ENCODE results near the gene FAIM.
"Not testable (repeated sequence)": the region's sequence is repeated elsewhere in the genome, so short reads cannot be mapped to it uniquely, and the experiment has no call there.

Gene FAIM

DNA sequence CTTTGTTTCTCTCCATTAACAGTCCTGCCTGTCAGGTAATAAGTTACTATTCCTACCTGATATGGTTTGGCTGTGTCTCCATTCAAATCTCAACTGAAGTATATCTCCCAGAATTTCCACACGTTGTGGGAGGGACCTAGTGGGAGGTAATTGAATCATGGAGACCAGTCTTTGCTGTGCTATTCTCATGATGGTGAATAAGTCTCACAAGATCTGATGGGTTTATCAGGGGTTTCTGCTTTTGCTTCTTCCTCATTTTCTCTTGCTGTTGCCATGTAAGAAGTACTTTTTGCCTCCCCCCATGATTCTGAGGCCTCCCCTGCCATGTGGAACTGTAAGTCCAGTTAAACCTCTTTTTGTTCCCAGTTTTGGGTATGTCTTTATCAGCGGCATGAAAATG lies 6.9 kb upstream of the FAIM start:
- not testable (repeated sequence) for DNase-seq (ENCODE audit: low spot score)

- DNase-seq (ENCODE audit: low spot score) = not testable (repeated sequence)
These were observed 4.4 kb upstream of the FAIM start for GRCh38 chr3:138604106-138604595.

DNA sequence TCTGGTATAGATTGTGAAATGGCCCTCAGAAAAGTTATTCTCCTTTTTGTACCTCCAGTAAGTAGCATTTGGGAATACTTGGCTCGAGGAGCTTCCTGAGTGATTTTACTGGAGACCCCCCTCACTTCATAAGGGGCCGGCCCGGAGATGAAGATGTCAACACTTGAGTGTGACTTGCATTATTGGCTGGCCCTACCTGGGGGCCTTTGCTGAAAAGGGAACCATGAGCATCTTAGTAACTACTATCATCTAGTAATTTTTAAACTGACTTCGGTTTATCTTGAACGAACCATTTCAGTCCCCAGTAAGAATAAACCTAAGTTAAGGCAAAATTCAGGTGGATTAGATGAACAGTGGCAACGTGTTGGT lies 1.3 kb downstream of the FAIM start:
- no peak for DNase-seq (ENCODE audit: low spot score)

DNA sequence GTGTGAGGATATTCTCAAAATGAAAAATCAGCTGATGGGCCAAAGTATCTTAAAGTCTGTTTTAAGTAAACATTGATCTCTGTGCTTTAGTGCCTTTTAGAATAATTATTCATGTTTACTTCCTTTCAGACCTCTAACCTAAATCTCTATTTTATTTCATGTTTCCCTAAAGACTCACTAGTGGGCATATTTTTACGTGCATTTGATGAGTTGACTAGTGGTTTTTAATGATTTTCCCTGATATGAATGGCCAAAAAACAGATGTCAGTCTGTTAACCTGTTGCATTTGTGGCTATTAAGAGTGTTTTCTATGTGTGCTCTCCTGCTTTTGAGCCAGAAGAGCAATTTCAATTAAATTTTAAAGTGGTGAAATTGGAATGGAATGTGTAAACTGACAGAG lies 6.9 kb downstream of the FAIM start:
- no peak for DNase-seq (ENCODE audit: low spot score)

DNA sequence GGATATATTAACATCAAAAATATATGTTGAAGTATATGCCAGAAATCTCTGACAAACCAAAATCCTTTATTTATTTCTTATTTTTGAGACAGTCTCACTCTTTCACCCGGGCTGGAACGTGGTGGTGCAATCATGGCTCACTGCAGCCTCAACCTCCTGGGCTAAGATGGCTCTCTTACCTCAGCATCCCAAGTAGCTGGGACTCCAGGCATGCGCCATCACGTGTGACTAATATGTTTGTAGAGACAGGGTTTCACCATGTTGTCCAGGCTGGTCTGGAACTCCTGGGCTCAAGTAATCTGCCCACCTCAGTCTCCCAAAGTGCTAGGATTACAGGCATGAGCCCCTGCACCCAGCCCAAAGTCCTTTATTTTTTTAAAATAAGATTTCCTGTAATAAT lies 11.9 kb downstream of the FAIM start:
- DNase-seq (ENCODE audit: low spot score) = no peak

- no peak for DNase-seq (ENCODE audit: low spot score)
These were observed 15.9 kb downstream of the FAIM start for GRCh38 chr3:138624518-138624917.

DNA sequence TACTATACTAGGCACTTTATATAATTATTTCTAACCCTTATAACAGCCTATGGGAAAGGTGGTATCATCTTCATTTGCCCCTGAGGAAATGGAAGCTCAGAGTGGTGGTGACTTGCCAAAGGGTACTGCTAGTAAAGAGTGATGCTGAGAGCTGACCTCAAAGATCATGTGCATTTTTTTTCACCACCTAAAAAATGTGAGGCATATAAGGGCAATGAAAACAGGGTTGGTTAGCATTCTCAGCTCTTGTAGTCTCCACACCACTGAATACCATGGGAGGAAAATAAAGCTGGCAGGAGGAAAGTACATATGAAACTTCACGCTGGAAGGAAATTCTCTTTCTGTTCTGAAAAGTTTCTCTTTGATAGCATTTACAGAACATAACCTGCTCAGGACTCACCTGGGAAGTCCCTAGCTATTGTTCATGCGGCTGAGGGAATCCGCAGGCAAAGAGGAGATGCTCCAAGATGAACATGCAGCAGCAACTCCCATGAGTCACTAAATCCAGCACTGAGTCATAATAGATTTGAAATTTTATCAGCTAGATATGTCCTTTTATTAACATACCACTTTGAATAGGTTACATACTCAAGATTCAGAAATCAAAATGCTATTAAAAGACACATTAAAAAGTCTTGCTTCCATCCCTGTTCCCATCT lies 17.3 kb downstream of the FAIM start:
- no peak for DNase-seq (ENCODE audit: low spot score)

DNA sequence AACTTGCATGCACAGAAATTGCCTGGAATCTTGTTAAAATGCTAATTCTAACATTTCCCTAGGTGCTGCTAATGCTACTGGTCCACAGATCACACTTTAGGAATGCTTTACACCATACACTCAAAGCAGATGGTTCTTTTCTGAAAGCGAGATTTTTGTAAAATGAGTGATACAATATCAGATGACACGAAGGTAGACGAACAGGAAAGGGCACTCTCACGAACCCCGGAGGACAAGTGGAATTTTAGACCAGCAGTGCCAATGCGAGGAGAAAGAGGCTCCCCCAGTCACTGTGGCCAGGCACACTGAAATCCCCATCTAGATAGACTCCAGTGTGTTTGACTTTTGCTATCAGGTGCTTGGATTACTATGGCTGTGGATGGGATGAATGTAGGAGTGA lies 21.0 kb downstream of the FAIM start:
- no peak for DNase-seq (ENCODE audit: low spot score)

GRCh38 chr3:138638641-138639040 lies 30.1 kb downstream of the FAIM start:
- no peak for DNase-seq (ENCODE audit: low spot score)

DNA sequence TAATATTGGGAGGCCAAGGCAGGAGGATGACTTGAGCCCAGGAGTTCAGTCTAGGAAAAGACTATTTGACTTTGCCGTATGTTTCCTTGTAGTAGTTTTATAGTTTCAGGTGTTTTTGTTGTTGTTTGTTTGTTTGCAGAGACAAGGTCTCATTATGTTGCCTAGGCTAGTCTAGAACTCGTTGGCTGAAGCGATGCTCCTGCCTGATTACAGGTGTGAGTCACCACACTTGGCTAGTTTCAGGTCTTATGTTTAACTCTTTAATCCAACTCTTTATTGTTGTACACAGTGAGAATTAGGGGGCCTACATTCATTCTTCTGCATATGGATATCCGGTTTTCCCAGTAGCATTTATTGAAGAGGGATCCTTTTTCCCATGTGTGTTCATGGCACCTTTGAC lies 32.0 kb downstream of the FAIM start:
- DNase-seq (ENCODE audit: low spot score) = no peak

GRCh38 chr3:138642226-138642926 lies 33.8 kb downstream of the FAIM start:
- no peak for DNase-seq (ENCODE audit: low spot score)

- no peak for DNase-seq (ENCODE audit: low spot score)
These were observed 34.3 kb downstream of the FAIM start for GRCh38 chr3:138642927-138643253.

DNA sequence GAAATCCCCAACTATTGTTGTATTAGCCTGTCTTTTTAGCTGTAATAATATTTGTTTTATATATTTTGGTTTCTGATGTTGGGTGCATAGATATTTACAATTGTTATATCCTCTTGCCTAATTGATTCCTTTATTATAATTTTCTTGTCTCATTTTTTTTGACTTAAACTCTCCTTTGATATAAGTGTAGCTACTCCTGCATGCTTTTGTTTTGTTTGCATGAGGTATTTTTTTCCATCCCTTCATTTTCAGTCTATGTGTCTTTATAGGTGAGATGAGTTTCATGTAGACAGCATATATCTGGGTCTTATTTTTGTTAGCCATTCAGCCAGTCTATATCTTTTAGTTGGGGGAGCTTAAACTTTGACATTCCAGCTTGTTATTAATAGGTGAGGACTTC lies 37.4 kb downstream of the FAIM start:
- DNase-seq (ENCODE audit: low spot score) = no peak

GRCh38 chr3:138646513-138646912 lies 37.9 kb downstream of the FAIM start:
- DNase-seq (ENCODE audit: low spot score) = no peak

DNA sequence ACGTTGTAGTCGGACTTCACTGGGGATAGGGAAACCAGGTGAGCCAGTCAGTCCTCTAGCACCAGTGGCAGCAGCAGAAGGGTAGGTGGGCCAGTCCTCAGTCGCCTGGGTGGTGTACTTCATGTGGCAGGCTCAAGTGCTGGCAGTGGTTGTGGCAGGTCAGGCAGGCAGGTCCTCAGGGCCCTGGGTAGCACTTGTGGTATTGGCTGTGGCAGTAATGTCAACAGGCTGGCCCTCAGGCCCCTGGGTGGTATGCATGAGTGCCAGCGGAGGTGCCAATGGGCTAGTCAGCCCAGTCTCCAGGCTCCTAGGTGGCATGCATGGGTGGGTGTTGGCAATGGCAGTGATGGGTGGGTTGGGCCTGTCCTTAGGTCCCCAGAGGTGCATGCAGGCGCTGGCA lies 40.6 kb downstream of the FAIM start:
- no peak for DNase-seq (ENCODE audit: low spot score)

GRCh38 chr3:138653567-138653966 lies 45.0 kb downstream of the FAIM start:
- no peak for DNase-seq (ENCODE audit: low spot score)

- no peak for DNase-seq (ENCODE audit: low spot score)
These were observed 48.9 kb downstream of the FAIM start for GRCh38 chr3:138657508-138657907.

DNA sequence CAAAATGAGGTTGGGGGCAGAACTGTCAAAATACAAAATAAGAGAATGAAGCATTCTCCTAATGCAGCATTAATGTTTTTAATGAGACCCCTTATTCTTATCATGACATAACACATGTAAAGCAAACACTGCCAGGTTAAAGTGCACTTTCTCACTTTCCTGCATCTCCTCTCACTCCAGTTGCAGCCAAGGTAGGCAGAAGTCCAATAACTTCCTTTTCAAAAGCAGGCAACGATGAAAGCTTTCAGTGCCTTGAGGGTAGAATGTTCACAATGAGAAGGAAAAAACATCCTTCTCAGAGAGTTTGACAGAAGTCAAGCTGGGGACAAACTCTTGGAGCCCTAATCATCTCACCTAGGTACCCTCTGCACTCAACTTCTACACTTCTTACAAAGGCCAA lies 59.5 kb downstream of the FAIM start:
- DNase-seq (ENCODE audit: low spot score) = no peak

- DNase-seq (ENCODE audit: low spot score) = no peak
These were observed 61.8 kb downstream of the FAIM start for GRCh38 chr3:138670407-138670806.

- peak; percentile 48 for DNase-seq (ENCODE audit: low spot score)
These were observed 65.3 kb downstream of the FAIM start for GRCh38 chr3:138673641-138674530.

- DNase-seq (ENCODE audit: low spot score) = peak; percentile 27
These were observed 66.8 kb downstream of the FAIM start for GRCh38 chr3:138675393-138675792.

GRCh38 chr3:138678086-138678485 lies 69.5 kb downstream of the FAIM start:
- DNase-seq (ENCODE audit: low spot score) = no peak

GRCh38 chr3:138678874-138679392 lies 70.4 kb downstream of the FAIM start:
- no peak for DNase-seq (ENCODE audit: low spot score)

Data from COLO829 (cell line).